GM10266 (cell line): Measurements from ENCODE around the gene HPCA.

Source experiments
- DNase-seq: peaks from one replicate; pipeline ENCODE4 v3.0.0; 2012; ENCODE audit errors: extremely low spot score
- CTCF ChIP-seq: IDR thresholded peaks from 2 replicates; pipeline ENCODE4 v1.5.1; 2012; ENCODE audit warnings: mild to moderate bottlenecking, low read depth; ENCODE audit not compliant: control insufficient read depth, insufficient read depth; ENCODE audit errors: missing control alignments

HPCA gene

GRCh38 chr1:32939655-32940371 is 53.5 kb downstream of the HPCA start:
- DNase-seq = no peak

GRCh38 chr1:32944180-32944579 is 57.9 kb downstream of the HPCA start:
- no peak for TF ChIP-seq CTCF
- no peak for DNase-seq

More at GRCh38 chr1:32939655-32940371, 53.5 kb downstream of the HPCA start:
- no peak for TF ChIP-seq CTCF
